ENCODE measurements around the gene STARD6. TPM values are rescaled to one million over a fixed set of nuclear protein-coding genes. Genes with fewer than 3 reads are reported as not detected.

Gene STARD6
- total RNA-seq, 1 donor from 2014 or later: not detected

GRCh38 chr18:54279477-54280219 is 78.0 kb downstream of the STARD6 start:
- H3K27ac ChIP-seq: no peak overlapping the region
- no peaks in the 10 kb centered on the region for H3K4me1 ChIP-seq
- no peak overlapping the region for H3K4me3 ChIP-seq
- intact Hi-C loops (cut with DNase I): no loop called here
- DNase-seq (ENCODE audit: extremely low spot score in 2 of 2): no peak
- TF ChIP-seq POLR2A (IDR thresholded peaks at IDR 0.05) (no peak), POLR2AphosphoS5 (IDR thresholded peaks at IDR 0.05; ENCODE audit: insufficient read depth in 1 of 2, low read depth in 1 of 2) (no peak)
- TF ChIP-seq, protein P1, sequence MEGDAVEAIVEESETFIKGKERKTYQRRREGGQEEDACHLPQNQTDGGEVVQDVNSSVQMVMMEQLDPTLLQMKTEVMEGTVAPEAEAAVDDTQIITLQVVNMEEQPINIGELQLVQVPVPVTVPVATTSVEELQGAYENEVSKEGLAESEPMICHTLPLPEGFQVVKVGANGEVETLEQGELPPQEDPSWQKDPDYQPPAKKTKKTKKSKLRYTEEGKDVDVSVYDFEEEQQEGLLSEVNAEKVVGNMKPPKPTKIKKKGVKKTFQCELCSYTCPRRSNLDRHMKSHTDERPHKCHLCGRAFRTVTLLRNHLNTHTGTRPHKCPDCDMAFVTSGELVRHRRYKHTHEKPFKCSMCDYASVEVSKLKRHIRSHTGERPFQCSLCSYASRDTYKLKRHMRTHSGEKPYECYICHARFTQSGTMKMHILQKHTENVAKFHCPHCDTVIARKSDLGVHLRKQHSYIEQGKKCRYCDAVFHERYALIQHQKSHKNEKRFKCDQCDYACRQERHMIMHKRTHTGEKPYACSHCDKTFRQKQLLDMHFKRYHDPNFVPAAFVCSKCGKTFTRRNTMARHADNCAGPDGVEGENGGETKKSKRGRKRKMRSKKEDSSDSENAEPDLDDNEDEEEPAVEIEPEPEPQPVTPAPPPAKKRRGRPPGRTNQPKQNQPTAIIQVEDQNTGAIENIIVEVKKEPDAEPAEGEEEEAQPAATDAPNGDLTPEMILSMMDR (IDR thresholded peaks at IDR 0.05): no peak
- peaks cover 0 to 28% of the 10 kb centered on the region in 2 donors for H3K36me3 ChIP-seq
- no peaks in the 10 kb centered on the region for H3K9me3 ChIP-seq
- no peaks in the 10 kb centered on the region for H3K27me3 ChIP-seq

GRCh38 chr18:54278615-54279014 is 79.0 kb downstream of the STARD6 start:
- Histone ChIP-seq H3K4me1 (no peaks in the 10 kb centered on the region), H3K4me3 (no peak overlapping the region), H3K27me3 (no peaks in the 10 kb centered on the region), H3K9me3 (no peaks in the 10 kb centered on the region), H3K27ac (no peak overlapping the region), H3K36me3 (peaks cover 0 to 28% of the 10 kb centered on the region in 2 donors)
- DNase-seq (ENCODE audit: extremely low spot score in 2 of 2): no peak
- TF ChIP-seq POLR2AphosphoS5 (IDR thresholded peaks at IDR 0.05; ENCODE audit: insufficient read depth in 1 of 2, low read depth in 1 of 2): no peak
- TF ChIP-seq, protein P1 (IDR thresholded peaks at IDR 0.05): no peak
- no peak for TF ChIP-seq POLR2A (IDR thresholded peaks at IDR 0.05)
- intact Hi-C loops (cut with DNase I): no loop called here

DNA sequence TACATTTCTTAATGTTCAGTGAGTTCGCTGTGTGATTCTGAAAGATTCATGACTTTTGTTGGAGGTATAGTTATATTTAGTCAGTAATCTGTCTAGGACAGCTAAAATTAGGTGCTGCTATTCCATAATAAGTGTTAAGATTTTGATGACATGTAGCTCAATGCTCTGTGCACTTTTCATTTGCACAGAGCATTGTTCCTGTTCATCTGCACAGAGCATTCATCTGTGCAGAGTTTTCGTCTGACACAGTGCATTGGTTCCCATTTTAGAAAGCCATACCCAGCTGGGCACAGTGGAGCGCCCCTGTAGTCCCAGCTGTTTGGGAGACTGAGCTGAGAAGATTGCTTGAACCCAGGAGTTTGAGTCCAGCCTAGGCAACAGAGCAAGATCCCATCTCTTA is 79.8 kb downstream of the STARD6 start:
- intact Hi-C loops (cut with DNase I): no loop called here
- no peaks in the 10 kb centered on the region for H3K4me1 ChIP-seq
- no peaks in the 10 kb centered on the region for H3K27me3 ChIP-seq
- no peak overlapping the region for H3K4me3 ChIP-seq
- DNase-seq (ENCODE audit: extremely low spot score in 2 of 2): no peak
- peaks cover 0 to 28% of the 10 kb centered on the region in 2 donors for H3K36me3 ChIP-seq
- H3K27ac ChIP-seq: no peak overlapping the region
- no peaks in the 10 kb centered on the region for H3K9me3 ChIP-seq
- no peak for TF ChIP-seq POLR2AphosphoS5 (IDR thresholded peaks at IDR 0.05; ENCODE audit: insufficient read depth in 1 of 2, low read depth in 1 of 2)
- TF ChIP-seq, protein P1 (IDR thresholded peaks at IDR 0.05): no peak
- no peak for TF ChIP-seq POLR2A (IDR thresholded peaks at IDR 0.05)

Small RNA genes within 50 kb of the gene (small RNA-seq; reads per million reads assigned to genes)
- 0.34 reads per million for gene SNRPGP2

Other genes starting within 250 kb of the STARD6 start
- 43.0 TPM for gene MBD2, start 133.2 kb downstream of the STARD6 start, total RNA-seq
- gene POLI, start 88.3 kb downstream of the STARD6 start, total RNA-seq: 20.9 TPM
- 1.7 TPM for gene C18orf54, start within 50 bp of the STARD6 start, total RNA-seq
- gene DYNAP, start 233.4 kb upstream of the STARD6 start, total RNA-seq: not detected

Data from vagina (tissue), 2 donors.